CD14-positive monocyte (primary cell): ENCODE results near the gene OR6C1. TPM values are rescaled to one million over a fixed set of nuclear protein-coding genes. Genes with fewer than 3 reads are reported as not detected.
"Not testable (repeated sequence)": the region's sequence is repeated elsewhere in the genome, so short reads cannot be mapped to it uniquely, and the experiment has no call there.

Experiments used
- DNase-seq, 3 donors: peaks; one replicate each; pipeline ENCODE4 v3.0.0-alpha.2; 2011 to 2022
- H2AFZ ChIP-seq: 2 replicates; pipeline ENCODE4 v1.6.0; 2012; ENCODE audit warnings: mild to moderate bottlenecking, low read depth, low read length, inconsistent platforms; ENCODE audit not compliant: insufficient read depth, poor library complexity, severe bottlenecking
- H3K27ac ChIP-seq, 2 donors: 1 replicate in 1 of 2; 2 replicates in 1 of 2; pipeline ENCODE4 v1.5.1; 2012 to 2013; ENCODE audit warnings: low read length in 2 of 2, control low read depth in 1 of 2, inconsistent platforms in 1 of 2, low read depth in 1 of 2, mild to moderate bottlenecking in 1 of 2
- H3K27me3 ChIP-seq, 2 donors: one replicate each; pipeline versions ENCODE4 v1.6.0 to v1.6.1; 2011 to 2013; ENCODE audit warnings: low read length in 2 of 2; ENCODE audit not compliant: control insufficient read depth in 2 of 2, insufficient read depth in 2 of 2
- H3K36me3 ChIP-seq, 2 donors: replicated peaks in 1 of 2; 1 replicate in 1 of 2; 2 replicates in 1 of 2; pipeline versions ENCODE4 v1.5.1 to v1.6.1; 2012 to 2013; ENCODE audit warnings: low read length in 2 of 2, control low read depth in 1 of 2, inconsistent platforms in 1 of 2, mild to moderate bottlenecking in 1 of 2; ENCODE audit not compliant: insufficient read depth in 2 of 2, control insufficient read depth in 1 of 2
- H3K4me1 ChIP-seq, 2 donors: 1 replicate in 1 of 2; 2 replicates in 1 of 2; pipeline versions ENCODE4 v1.5.1 to v1.6.1; 2012 to 2013; ENCODE audit warnings: low read length in 2 of 2, control low read depth in 1 of 2, inconsistent platforms in 1 of 2, mild to moderate bottlenecking in 1 of 2, moderate library complexity in 1 of 2; ENCODE audit not compliant: insufficient read depth in 2 of 2, control insufficient read depth in 1 of 2
- H3K4me2 ChIP-seq: replicated peaks from 2 replicates; pipeline ENCODE3; 2012; ENCODE audit warnings: low read length, moderate library complexity, mild to moderate bottlenecking; ENCODE audit not compliant: poor library complexity, severe bottlenecking; ENCODE audit errors: extremely low read depth
- H3K4me3 ChIP-seq, 3 experiments: fragments of 200-600 bp in 1 of 3; sonication (generic) in 1 of 3; replicated peaks in 1 of 3; 1 replicate in 2 of 3; 2 replicates in 1 of 3; pipeline ENCODE4 v1.5.1; 2011 to 2013; ENCODE audit warnings: low read length in 3 of 3, mild to moderate bottlenecking in 3 of 3, control low read depth in 2 of 3, low read depth in 2 of 3, inconsistent platforms in 1 of 3, moderate library complexity in 1 of 3
- H3K79me2 ChIP-seq: 2 replicates; pipeline ENCODE4 v1.6.0; 2012; ENCODE audit warnings: mild to moderate bottlenecking, control low read depth, inconsistent platforms, low read length, moderate library complexity; ENCODE audit not compliant: insufficient read depth
- H3K9ac ChIP-seq: 2 replicates; pipeline ENCODE4 v1.6.0; 2017; ENCODE audit warnings: low read length, mild to moderate bottlenecking; ENCODE audit not compliant: insufficient read depth, poor library complexity, severe bottlenecking
- H3K9me3 ChIP-seq, 2 donors: replicated peaks in 1 of 2; 1 replicate in 1 of 2; 2 replicates in 1 of 2; pipeline versions ENCODE4 v1.5.1 to v1.6.1; 2012 to 2013; ENCODE audit warnings: low read length in 2 of 2, control low read depth in 1 of 2; ENCODE audit not compliant: control insufficient read depth in 1 of 2, insufficient read depth in 1 of 2
- H4K20me1 ChIP-seq: 2 replicates; pipeline ENCODE4 v1.6.0; 2012; ENCODE audit warnings: mild to moderate bottlenecking, low read length, control low read depth, moderate library complexity; ENCODE audit not compliant: insufficient read depth
- H3K27ac Mint-ChIP-seq, 7 donors: one replicate each; pipeline ENCODE4 v1.8.0; 2020; ENCODE audit warnings: mild to moderate bottlenecking in 7 of 7, mixed read lengths in 7 of 7, moderate library complexity in 6 of 7, inconsistent platforms in 2 of 7
- H3K27me3 Mint-ChIP-seq, 3 donors: one replicate each; pipeline ENCODE4 v1.8.0; 2021 to 2022; ENCODE audit warnings: low read depth in 3 of 3, mild to moderate bottlenecking in 3 of 3, mixed read lengths in 3 of 3, moderate library complexity in 3 of 3, inconsistent platforms in 1 of 3
- H3K36me3 Mint-ChIP-seq, 2 donors: one replicate each; pipeline ENCODE4 v1.8.0; 2020; ENCODE audit warnings: mixed read lengths in 2 of 2, inconsistent platforms in 1 of 2, mild to moderate bottlenecking in 1 of 2
- H3K4me1 Mint-ChIP-seq: one replicate; pipeline ENCODE4 v1.8.0; 2020; ENCODE audit warnings: mild to moderate bottlenecking, mixed read lengths
- H3K4me3 Mint-ChIP-seq, 2 donors: one replicate each; pipeline ENCODE4 v1.8.0; 2020; ENCODE audit warnings: mild to moderate bottlenecking in 2 of 2, mixed read lengths in 2 of 2, moderate library complexity in 1 of 2
- H3K9me3 Mint-ChIP-seq, 7 donors: one replicate each; pipeline ENCODE4 v1.8.0; 2020 to 2022; ENCODE audit warnings: mixed read lengths in 7 of 7, mild to moderate bottlenecking in 6 of 7, moderate library complexity in 6 of 7, inconsistent platforms in 2 of 7
- WGBS: methylation state at CpG from one replicate; pipeline ENCODE4 v1.1.5; 2013; ENCODE audit warnings: missing lambda C conversion rate; ENCODE audit not compliant: insufficient coverage; 5-methylcytosine and 5-hydroxymethylcytosine counted together
- intact Hi-C, 2 donors: fragments of 100-400 bp; cut with micrococcal nuclease; formaldehyde crosslinking; loops; one replicate each; pipeline versions ENCODE4 v1.15.0 to v1.15.1; 2023
- polyA plus RNA-seq, 3 donors: library from polyadenylated mRNA; depleted of rRNA in 1 of 3; unstranded in 2 of 3; stranded (reverse) in 1 of 3; fragments of 300-500 nt in 2 of 3; fragments of >200 nt in 1 of 3; fragmentation: Illumina TruSeq in 2 of 3; gene quantifications; 1 replicate in 2 of 3; 2 replicates in 1 of 3; pipeline ENCODE4 v1.2.3, GENCODE V29; 2012 to 2021
- TF ChIP-seq, protein P1 (sequence below): fragments of 200-600 bp; IDR thresholded peaks from one replicate; pipeline ENCODE4 v1.8.0; 2022; ENCODE audit warnings: antibody characterized with exemption, mild to moderate bottlenecking

The OR6C1 gene
- polyA plus RNA-seq, 3 donors = not detected

DNA sequence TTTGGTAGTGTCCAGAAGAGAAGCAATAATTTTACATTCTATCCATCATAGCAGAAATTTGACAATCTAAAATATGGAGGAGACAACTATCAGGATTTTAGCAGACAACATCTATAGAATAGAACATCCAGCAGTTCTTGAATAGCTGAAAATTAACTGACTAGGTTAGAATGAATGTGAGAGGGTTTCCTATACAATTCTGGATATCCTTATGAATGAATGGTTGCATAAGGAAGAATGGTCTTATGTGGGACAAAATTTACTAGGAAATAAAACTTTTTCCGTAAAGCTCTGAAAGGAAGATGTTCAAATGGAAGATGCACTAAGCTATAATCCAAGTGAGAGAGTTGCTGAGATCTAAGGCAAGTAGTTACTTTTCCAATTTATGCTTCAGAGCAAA is 16.3 kb downstream of the OR6C1 start, which contains the start of gene OR6C3:
Gene OR6C3, plus strand, starts transcription at position 301 of the 400 bp plus-strand sequence. CDS start 955 bp downstream, outside the sequence.
- no peaks in the 10 kb centered on the region for H3K36me3 ChIP-seq
- no peak within 1 kb of the TSS for H3K4me2 ChIP-seq
- TF ChIP-seq, protein P1, sequence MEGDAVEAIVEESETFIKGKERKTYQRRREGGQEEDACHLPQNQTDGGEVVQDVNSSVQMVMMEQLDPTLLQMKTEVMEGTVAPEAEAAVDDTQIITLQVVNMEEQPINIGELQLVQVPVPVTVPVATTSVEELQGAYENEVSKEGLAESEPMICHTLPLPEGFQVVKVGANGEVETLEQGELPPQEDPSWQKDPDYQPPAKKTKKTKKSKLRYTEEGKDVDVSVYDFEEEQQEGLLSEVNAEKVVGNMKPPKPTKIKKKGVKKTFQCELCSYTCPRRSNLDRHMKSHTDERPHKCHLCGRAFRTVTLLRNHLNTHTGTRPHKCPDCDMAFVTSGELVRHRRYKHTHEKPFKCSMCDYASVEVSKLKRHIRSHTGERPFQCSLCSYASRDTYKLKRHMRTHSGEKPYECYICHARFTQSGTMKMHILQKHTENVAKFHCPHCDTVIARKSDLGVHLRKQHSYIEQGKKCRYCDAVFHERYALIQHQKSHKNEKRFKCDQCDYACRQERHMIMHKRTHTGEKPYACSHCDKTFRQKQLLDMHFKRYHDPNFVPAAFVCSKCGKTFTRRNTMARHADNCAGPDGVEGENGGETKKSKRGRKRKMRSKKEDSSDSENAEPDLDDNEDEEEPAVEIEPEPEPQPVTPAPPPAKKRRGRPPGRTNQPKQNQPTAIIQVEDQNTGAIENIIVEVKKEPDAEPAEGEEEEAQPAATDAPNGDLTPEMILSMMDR = no peak
- Mint-ChIP-seq H3K4me1 (no peaks in the 10 kb centered on the region), H3K4me3 (no peak within 1 kb of the TSS), H3K27me3 (peaks cover 2 to 8% (median 2%) of the 10 kb centered on the region in 3 donors), H3K9me3 (peaks cover 0 to 4% (median 0%) of the 10 kb centered on the region in 7 donors), H3K27ac (no peak within 1 kb of the TSS), H3K36me3 (no peaks in the 10 kb centered on the region)
- H2AFZ ChIP-seq = no peak within 1 kb of the TSS
- intact Hi-C loops = no loop called here
- no peak within 1 kb of the TSS for H3K4me3 ChIP-seq
- H4K20me1 ChIP-seq = no peaks in the 10 kb centered on the region
- WGBS = 100% methylated on average over 1 of the region's 1 CpG
- no peak within 1 kb of the TSS for H3K27ac ChIP-seq
- H3K9ac ChIP-seq = no peak within 1 kb of the TSS
- H3K27me3 ChIP-seq = peaks cover 0 to 2% of the 10 kb centered on the region in 2 donors
- H3K4me1 ChIP-seq = no peaks in the 10 kb centered on the region
- no peaks in the 10 kb centered on the region for H3K9me3 ChIP-seq
- no peak for DNase-seq
- no peaks in the 10 kb centered on the region for H3K79me2 ChIP-seq

DNA sequence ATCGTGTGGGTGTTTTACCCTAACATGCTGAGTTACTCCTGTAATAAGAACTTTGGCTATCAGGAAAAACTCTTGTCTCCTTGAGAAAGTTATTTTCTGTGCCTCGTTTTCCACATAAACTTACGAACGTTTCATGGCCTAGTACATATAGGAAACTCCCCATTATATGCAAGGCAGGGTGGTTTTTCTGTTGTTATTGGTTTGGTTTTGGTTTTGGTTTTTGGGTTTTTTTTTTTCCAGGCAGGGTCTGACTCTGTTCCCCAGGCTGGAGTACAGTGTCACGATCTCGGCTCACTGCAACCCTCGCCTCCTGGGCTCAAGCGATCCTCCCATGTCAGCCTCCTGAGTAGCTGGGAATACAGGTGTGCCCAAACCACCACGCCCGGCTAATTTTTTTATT is 21.9 kb downstream of the OR6C1 start:
- H3K9ac ChIP-seq = no peak overlapping the region
- WGBS = 92% methylated on average over 6 of the region's 10 CpGs
- intact Hi-C loops = no loop called here
- H3K27ac ChIP-seq = no peak overlapping the region
- no peak for DNase-seq
- TF ChIP-seq, protein P1 = no peak
- peaks cover 5 to 10% (median 5%) of the 10 kb centered on the region in 3 donors for H3K27me3 Mint-ChIP-seq
- no peaks in the 10 kb centered on the region for H3K9me3 ChIP-seq
- no peaks in the 10 kb centered on the region for H3K4me1 ChIP-seq
- no peaks in the 10 kb centered on the region for H4K20me1 ChIP-seq
- H3K4me2 ChIP-seq = no peak overlapping the region
- H3K4me1 Mint-ChIP-seq = no peaks in the 10 kb centered on the region
- H2AFZ ChIP-seq = no peak overlapping the region
- no peaks in the 10 kb centered on the region for H3K36me3 ChIP-seq
- H3K27ac Mint-ChIP-seq = no peak overlapping the region
- H3K4me3 ChIP-seq = no peak overlapping the region
- no peaks in the 10 kb centered on the region for H3K36me3 Mint-ChIP-seq
- H3K27me3 ChIP-seq = peaks cover 0 to 2% of the 10 kb centered on the region in 2 donors
- peaks cover 0 to 3% (median 0%) of the 10 kb centered on the region in 7 donors for H3K9me3 Mint-ChIP-seq
- H3K4me3 Mint-ChIP-seq = no peak overlapping the region
- no peaks in the 10 kb centered on the region for H3K79me2 ChIP-seq

DNA sequence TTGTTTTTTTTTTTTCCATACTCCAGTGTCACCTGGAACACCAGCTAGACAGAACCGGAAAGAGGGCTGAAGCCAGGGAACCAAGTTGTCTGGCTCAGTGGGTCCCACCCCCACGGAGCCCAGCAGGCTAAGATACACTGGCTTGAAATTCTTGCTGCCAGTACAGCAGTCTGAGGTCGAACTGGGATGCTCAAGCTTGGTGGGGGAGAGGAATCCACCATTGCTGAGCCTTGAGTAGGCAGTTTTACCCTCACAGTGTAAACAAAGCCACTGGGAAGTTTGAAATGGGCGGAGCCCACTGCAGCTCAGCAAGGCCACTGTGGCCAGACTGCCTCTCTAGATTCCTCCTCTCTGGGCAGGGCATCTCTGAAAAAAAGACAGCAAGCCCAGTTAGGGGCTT is 41.2 kb downstream of the OR6C1 start:
- H3K79me2 ChIP-seq, H3K36me3 Mint-ChIP-seq, H3K27me3 ChIP-seq, DNase-seq, H3K4me1 Mint-ChIP-seq, H2AFZ ChIP-seq, H3K27me3 Mint-ChIP-seq, H3K36me3 ChIP-seq, H3K9me3 Mint-ChIP-seq, intact Hi-C loops, H3K9me3 ChIP-seq, H3K9ac ChIP-seq, H3K4me1 ChIP-seq, H3K27ac Mint-ChIP-seq, H3K27ac ChIP-seq, H3K4me2 ChIP-seq, H4K20me1 ChIP-seq, H3K4me3 ChIP-seq, H3K4me3 Mint-ChIP-seq: not testable (repeated sequence)
- WGBS = 72% methylated on average over 3 of the region's 4 CpGs
